Stimulated activated CD8-positive, alpha-beta memory T cell treated with anti-CD3 and anti-CD28 coated beads, Interleukin-7, amount 100 ng/mL, for 24 hours (primary cell): Measurements from ENCODE around the gene DYSF.

Experiments
- DNase-seq: peaks from one replicate; pipeline ENCODE4 v3.0.0-alpha.2; 2020; ENCODE audit warnings: low read depth

DYSF gene

DNA sequence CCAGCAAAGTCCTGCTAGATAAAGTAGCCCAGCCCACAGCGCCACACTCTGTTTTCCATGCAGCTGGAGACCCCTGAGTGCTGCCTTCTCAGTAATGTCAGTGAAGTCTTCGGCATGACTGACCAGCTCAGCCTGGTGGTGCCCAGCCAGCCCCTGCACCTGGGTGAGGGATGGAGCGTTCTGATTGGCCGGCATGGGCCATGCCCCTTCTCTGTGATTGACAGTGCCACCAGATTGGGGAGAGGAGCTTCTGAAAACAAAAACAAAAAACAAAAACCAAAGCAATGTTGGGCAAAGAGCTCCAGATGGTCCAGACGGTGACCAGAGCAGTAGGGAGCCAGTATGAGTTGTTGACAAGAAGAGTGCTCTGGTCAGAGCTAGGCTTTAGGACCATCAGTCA is 122.6 kb downstream of the DYSF start:
- no peak for DNase-seq

DNA sequence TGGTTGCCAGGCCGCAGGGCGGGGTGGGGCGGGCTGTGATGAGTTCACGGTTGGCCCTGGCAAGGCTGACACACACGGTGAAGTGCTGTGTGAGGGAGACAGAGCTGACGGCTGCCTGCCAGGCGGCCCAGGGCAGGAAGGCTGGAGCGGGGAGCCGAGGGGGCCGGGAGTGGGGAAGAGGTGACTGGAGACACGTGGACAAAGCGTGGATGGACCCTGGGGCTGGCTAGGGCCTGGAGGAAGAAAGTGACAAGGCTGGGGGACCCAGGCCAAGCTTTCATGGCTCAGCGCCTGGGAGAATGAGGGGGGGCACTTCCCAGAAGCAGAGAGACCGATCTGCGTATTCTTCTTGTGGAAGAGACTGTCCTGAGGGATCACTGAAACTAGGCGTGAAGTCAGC is 123.2 kb downstream of the DYSF start:
- no peak for DNase-seq

DNA sequence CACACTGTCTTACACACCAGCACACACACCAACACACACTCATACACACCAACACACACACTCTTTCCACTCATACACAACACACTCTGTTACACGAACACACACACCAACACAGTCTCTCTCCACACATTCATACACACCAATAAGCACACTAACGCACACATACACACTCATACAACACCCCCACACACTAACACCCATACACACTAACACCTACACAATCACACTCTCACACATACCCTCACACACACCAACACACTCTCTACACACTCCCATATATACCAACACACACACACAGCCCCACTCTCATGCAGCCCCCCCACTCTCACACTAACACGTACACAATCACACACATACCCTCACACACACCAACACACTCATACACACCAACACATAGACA is 123.8 kb downstream of the DYSF start:
- no peak for DNase-seq

DNA sequence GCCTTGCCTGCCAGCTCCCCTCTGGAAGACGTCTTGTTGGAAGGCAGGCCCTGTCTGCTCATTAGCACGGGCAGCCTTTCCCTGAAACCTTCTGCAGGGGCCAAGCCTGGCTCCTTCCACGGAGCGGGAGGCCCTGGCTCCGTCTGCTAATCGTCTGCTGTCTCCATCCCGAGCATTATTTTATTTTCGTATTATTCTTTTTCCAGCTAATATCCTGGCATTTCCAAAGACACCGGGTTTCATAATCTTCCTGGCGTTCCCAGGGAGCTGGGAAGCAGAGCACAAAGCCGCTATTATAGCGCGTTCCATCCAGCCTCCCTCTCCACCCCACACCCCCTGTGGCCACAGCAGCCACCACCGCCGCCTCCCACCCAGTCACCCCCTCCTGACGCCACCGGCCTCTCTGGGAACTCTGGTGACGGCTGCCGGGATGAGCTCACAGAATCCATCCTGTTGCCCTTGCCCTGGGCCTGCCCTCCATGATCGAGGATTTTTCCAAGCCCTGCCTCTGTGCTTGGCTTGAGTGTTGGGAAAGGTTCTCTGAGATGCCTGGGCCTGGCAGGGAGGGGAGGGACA is 125.5 kb downstream of the DYSF start:
- DNase-seq = no peak

DNA sequence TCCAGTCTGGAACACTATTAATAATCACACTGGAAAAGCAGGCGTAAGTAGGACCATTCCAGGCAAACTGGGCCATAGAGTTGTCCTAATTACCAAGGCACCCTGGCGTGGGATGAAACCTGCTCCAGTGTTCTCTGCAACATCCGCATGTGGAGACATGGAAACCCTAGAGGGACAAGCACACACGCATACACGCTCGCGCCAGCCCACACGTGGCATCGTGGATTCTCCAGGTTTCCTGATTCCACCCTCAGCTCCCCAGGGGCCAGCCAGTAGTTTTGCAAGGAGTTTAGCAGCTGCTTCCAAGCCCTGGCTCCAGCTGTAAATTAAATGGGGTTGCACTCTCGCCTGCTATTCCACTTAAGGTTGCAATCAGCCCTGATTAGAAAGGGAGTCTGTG is 127.7 kb downstream of the DYSF start:
- no peak for DNase-seq

DNA sequence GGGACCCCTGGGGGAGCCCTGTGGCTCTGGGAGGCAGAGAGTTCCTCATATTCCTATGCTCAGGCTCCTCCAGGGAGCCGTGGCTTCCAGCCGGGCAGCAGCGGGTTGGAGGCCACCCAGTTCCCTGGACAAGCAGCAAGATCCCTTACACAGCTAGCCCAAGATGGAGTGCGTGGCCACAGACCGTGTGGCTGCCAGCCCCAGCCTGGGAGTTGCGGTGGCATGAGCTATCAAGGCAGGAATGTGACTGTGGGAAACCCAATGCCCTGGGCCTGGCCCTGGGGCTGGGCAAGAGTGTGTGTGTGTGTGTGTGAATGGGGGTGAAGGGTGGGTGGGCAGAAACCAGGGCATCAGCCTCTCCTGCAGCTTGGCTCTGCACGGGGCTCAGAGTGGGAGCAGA is 130.5 kb downstream of the DYSF start:
- DNase-seq = no peak

DNA sequence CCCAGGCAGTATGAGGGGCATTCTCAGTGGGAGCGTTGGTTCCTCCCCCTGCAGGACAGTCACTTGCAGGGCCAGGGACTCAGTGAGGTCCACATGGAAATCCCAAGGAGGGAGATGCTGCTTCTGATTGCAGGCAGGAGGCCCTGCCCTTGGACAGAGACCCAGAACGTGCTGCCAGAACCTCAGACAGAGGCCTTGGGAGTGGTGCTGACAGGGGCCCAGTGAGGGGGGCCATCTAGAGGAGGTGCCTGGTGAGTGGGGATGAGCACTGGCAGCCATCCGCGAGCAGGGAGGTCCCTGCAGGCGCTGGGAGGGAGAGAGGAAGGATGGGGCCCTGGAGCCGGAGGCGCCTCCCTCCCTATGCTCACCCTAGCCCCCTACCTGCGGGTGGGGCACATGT is 133.1 kb downstream of the DYSF start:
- no peak for DNase-seq

DNA sequence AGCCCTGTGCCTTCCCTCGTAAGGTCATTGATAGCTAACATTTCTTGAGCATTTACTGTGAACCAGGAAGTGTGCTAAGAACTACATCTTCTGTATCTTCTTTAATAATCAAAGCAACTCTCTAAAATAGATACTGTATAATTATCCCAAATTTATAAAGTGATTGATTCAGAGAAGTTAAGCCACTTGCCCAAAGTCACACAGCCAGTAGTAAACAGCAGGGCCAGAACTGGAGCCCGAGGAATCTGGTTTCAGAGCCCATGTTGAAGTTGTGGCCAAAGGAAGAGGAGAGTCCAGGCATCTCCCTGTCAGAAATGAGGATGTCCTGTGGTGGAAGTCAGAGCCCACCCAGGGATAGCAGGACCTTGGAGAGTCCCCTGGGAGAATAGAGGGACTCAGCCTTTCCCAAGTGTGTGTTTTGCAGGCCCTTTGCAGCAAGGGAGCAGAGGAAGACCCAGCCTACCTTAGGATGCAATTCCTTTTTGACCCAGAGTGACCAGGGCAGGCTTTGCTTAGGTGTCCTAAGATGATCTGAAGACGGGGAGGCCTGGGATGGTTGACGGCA is 134.2 kb downstream of the DYSF start:
- DNase-seq = no peak

DNA sequence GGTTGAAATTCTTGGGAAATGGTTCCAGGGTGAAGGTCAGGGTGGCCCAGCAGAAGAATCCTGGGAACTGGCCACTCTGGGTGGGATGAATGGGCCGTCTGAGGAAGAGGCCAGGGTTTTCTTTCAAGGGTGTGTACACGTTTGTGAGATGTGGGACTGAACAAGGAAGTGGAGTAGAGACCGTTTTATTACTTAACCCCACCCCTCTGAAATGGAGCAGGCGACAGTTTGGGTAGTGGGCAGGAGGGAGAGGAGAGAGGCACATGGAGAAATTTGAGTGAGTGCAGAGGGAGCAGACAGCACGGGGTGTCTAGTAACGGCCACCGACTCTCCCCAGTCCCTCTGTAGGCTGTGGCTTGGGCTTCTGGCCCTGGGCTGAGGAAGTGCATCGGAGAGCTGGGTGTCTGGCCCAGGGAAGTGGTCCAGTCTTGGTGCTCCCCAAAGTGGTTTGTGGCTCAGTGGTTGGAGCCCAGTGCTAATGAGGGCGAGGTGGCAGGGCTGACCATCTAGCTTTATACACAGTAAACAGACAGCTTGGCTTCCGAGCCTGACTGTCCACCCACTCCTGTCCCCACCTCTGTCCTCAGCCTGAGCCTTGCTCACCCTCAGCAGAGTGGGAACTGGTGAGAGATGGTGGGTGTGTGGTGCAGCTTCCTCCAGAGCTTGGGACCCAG is 135.3 kb downstream of the DYSF start:
- DNase-seq = no peak

DNA sequence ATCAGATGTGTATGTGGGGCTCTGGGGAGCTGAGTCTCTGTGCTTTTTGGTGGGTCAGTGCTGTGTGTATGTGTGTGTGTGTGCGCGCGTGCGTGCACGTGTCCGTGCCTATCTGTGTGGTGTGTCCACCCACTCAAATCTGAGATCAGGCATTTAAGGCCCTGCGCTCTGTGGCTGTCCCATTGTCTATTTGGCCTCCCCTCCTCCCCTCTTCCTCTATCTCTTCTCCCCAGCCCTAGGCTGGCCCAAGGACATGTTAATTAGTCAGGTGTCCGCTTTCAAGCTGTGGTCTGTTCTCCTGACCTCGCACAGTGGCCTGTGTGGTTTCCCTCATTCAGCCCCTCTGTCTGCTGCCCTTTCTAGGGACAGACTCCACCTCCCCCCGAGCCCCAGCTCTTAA is 136.4 kb downstream of the DYSF start:
- no peak for DNase-seq

DNA sequence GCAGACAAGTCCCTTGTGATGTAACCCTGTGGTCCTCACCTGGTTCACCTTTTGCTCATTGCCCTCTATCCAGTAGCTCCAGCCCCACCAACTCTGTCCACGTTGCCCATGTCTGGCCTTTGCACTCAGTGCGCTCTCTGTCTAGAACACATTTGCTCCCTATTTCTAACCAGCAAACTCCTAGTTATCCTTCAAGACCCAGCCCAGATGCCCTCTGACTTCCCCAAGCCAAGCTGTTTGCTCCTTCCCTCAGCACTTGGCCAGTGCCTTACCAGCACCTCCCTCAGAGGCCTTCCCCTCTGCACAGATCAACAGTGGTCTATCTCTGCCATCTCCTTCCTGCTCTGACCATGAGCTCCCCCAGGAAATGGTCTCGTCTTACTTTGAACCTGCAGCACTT is 137.7 kb downstream of the DYSF start:
- DNase-seq = no peak

DNA sequence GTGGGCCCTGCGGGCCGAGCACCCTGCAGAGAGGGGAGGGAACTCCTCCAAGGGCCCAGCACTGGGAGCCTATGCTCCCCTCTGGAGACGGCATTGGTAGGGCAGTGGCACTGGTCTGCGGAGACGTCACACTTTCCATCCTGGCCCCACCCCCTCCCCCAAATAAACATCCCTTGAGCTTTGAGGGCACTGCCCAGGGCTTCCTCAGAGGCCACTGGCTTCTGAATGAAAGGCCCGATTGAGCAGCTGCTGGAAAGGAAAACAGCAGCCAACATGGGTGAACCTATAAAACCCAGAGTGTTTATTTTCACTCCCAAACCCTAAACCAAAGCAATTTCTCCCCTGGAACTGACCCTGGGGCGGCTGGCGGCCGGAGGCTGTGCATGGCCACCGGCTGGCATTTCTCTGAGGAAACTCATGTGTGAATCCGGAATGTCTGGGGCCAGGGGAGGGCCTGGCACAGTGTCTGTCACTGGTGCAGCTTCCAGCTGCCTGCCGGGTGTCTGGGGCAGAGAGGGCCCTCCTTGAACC is 138.9 kb downstream of the DYSF start:
- no peak for DNase-seq

DNA sequence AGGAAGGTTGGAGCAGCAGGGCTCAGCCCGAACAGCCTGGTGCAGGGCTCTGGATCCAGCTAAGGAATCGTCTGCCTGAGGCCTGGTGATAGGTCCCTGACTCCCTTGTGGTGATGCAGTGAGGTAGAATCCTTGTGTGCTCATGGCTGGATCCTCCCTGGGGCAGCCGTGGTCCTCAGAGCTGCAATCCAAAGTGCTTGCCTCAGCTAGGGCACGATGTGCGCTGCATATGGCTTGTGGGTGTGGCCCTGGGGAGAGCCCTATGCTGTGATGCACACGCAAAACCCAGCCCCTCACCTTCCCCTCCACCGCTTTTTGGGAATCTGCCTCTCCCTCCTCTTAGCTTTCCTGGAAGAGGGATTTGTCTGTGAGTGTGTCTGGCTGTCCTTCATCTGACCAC is 142.2 kb downstream of the DYSF start:
- no peak for DNase-seq

DNA sequence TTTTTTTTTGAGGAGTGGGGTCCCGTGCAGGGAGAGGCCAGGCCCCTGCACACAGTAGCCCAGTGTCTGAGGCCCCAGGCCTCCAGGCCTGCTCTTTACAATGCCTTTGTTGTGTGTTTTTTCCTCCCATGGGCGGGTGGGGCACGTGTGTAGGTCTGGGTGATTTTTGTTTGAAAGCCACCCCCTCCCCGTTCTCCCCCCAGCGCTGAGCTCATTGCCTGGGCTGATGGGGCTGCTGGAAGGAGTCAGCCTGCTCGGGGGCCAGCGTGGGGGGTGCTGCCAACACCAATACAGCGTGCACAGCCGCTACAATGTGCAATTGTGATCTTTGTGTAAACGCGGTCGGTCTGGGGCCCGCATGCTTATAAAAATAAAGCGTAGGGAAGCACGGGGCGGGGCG is 142.7 kb downstream of the DYSF start:
- no peak for DNase-seq

DNA sequence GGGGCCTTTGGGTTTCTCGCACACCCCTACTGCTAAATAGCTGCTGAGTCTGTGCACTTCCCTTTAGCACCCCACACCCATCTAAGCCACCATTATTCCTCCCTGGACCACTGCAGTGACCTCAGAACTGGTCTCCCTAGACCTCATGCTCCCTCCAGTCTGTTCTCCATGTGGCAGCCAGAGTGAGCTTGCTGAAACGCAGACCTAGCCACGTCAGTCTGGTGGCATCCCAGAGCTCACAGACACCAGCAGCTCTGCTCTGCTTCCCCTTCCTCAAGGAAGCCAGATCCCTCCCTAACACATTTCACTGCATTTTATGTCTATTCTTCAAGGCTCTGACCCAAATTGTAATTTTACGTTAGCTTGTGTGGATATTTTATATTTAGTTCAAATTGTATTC is 144.4 kb downstream of the DYSF start:
- DNase-seq = no peak

DNA sequence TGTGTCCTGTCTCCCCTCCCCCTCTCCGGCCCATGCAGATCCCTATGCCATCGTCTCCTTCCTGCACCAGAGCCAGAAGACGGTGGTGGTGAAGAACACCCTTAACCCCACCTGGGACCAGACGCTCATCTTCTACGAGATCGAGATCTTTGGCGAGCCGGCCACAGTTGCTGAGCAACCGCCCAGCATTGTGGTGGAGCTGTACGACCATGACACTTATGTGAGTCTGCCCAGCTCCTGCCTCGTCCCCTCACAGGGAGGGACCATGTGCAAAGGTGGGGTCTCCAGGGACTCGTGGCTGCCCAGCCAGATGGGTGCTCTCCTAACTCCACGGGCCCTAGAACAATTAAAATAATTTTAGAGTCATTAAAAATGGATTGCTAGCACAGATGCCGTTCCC is 145.2 kb downstream of the DYSF start:
- no peak for DNase-seq

DNA sequence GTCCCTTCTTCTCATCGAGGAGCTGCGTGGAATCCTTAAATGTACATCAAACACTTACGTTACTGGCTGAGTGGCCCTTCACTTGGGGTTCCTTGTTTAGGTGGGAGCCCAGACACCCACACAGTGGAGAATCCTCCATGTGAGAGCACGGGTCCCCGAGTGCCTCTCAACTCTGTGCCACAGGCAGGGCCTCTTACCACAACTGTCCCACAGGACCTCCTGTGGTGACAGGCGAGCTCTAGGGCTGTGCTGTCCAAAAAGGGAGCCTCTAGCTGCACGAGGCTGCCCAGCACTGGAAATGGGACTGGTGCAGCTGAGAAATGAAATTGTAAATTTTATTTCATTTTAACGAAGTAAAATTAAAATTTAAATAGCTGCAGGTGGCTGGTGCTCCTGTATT is 145.7 kb downstream of the DYSF start:
- DNase-seq = no peak

DNA sequence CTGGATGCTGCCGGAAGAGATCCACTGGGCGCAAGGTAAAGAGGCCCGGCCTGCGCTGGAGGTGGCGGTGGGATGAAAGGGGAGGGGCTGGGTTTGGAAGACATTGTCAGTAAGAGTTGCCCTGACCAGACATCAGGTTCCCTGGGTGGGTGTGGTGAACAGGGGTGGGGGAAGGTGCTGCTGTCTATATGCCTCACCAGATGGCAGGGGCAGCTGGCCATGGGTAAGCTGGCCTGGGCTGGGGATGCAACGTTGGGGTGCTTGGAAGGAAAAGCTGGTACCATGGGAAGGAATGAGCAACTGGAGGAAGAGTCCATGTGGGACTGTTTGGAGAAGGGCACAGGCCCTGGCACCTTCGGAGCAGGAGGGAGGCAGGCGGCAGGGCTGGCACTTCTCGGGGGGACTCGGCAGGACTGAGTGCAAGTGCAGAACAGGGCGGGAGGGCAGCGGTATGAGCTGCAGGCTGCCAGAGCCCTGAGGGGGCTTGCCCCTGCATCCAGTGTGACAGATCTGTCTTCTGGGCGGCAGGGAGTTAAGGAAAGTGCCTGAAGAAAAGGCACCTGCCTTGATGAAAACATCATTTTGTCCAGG is 146.4 kb downstream of the DYSF start:
- DNase-seq = no peak

DNA sequence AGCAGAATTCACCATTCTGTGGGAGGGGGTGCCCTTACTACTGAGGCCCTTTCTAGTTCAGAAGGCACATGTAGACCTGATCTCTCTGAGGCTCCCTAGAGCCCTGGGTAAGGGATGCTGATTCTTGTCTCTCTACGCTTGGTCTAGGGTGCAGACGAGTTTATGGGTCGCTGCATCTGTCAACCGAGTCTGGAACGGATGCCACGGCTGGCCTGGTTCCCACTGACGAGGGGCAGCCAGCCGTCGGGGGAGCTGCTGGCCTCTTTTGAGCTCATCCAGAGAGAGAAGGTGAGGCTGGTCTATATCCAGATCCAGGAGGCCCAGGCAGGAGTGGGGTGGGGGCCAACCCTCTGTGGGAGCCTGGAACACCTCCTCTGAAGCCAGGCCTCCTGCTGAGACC is 147.2 kb downstream of the DYSF start:
- DNase-seq = no peak

DNA sequence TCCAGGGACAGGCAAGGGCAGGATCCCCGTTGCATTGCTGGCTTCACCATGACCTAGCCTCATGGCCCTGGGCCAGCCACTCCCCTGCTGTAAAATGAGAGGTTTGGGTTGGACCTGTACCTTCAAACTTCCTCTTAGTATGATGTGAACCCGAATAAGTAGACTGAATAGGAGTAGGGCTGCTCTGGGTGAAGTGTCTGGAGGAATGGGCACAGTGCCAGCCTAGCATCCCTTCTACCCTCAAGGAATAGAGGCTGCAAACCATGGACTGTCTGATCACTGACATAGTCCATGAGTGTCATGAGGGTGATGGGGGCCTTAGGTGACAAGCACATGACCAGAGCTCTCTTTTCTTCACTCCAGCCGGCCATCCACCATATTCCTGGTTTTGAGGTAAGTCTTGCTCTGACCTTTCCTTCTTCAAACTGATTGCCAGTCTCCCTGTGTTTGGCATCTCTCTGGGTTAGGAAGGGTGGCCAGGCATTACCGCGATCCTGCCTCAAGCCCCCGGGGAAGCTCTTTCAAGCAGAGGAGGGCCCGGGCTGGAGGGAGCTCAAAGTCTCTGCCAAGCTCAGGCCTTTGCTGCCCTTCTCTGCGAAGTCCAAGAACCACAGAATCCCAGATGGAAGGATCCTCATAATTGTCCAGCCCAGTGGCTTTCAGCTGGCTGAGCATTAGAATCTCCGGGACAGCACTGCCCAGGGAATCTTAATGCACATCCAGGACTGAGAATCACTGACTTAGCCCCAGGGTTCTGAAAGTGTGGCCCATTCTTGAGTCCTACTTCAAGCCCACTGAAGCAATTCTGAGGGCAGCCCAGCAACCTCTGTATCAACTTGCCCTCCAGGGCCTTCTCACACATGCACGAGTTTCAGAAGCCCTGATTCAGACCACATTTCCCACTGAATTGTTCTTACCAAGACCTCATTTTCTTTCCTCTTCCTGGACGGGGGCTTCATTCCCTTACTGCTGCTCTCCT is 148.1 kb downstream of the DYSF start:
- no peak for DNase-seq

DNA sequence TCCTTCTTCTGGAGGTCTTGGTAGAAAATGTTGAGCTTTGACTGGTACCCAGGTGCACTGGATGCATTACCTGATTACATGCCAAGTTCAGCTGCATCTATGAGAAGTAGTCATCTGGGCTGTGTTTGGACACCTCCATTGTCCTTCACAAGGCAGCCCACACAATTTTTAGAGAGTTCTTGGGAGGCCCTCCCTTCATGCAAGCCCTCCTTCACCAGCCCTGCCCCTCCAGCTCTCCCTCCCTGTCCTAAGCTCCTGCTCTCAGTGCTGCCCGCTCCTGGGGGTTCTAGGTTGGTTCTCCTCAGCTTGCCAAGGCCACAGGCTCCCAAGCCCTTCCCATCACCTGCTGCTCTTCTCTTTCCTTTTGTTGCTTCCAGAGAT is 148.7 kb downstream of the DYSF start:
- no peak for DNase-seq

DNA sequence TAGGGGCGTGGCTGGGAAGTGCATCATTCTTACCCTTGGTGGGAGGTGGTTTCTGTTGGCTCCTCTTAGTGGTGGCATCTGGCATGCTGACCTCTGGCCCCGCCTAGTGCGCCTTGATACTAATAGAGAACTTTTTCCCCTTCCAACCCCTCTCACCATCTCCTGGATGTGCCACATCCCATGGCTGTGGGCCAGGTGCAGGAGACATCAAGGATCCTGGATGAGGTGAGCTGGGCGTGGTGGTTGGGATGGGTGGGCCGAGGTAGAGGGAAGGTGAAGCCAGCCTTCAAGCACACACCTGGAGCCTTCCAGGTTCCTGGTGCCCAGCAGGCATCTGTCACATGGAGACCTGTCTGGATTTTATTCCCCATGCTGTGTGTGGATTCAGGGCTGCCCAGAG is 149.2 kb downstream of the DYSF start:
- no peak for DNase-seq
